Measurements from ENCODE around the gene SMTNL1. TPM values are rescaled to one million over a fixed set of nuclear protein-coding genes. Genes with fewer than 3 reads are reported as not detected.

Gene SMTNL1
- total RNA-seq, 1 donor from 2014 or later = not detected

DNA sequence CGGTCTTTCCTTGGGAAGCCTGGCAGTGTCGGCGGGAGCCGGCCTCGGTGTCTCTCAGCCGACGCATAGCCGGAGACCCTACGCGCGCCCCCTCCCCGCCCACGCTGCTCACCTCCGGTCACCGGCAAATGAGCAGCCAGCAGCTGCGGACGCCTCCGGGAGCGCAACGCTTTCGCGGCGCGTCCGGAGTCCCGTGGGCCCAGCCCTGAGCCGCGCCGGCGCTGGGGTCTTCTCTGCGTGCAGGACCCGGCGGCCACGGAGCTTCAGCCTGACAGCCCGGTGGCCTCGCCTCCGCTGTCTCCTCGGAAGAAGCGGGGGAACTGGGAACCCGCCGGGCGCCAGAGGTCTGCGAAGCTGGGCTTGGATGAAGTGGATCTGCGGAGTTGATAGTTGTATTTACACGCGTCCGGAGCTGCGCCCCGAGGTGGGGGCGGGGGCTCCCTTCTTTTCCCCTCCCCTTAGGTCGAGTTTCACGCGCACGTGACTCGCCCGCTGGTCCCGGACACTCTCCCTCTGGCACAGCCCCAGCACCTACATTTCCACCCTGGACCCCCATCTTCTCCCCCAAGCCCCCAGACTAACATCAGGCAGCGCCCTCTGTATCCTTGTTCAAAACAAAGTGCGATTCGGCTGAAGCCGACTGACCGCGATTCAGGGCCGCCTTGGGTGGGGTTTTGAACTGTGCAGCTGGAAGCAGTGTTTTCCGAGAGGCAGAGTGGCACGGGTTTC is 21.9 kb upstream of the SMTNL1 start, which contains the start of gene SLC43A1:
Gene SLC43A1, minus strand, starts transcription at position 371 of the 729 bp plus-strand sequence. CDS start 1,591 bp downstream, outside the sequence.
- Mint-ChIP-seq H3K36me3 (ENCODE audit: low read depth) (no peaks in the 10 kb centered on the region), H3K4me1 (ENCODE audit: low read depth) (peaks cover 16% of the 10 kb centered on the region), H3K4me3 (ENCODE audit: unreplicated experiment) (peak within 1 kb of the TSS; percentile 95), H3K27ac (ENCODE audit: unreplicated experiment) (peak within 1 kb of the TSS; percentile 85), H3K9me3 (ENCODE audit: low read depth) (no peaks in the 10 kb centered on the region), H3K27me3 (ENCODE audit: low read depth) (no peaks in the 10 kb centered on the region)
- TF ChIP-seq, protein P1, sequence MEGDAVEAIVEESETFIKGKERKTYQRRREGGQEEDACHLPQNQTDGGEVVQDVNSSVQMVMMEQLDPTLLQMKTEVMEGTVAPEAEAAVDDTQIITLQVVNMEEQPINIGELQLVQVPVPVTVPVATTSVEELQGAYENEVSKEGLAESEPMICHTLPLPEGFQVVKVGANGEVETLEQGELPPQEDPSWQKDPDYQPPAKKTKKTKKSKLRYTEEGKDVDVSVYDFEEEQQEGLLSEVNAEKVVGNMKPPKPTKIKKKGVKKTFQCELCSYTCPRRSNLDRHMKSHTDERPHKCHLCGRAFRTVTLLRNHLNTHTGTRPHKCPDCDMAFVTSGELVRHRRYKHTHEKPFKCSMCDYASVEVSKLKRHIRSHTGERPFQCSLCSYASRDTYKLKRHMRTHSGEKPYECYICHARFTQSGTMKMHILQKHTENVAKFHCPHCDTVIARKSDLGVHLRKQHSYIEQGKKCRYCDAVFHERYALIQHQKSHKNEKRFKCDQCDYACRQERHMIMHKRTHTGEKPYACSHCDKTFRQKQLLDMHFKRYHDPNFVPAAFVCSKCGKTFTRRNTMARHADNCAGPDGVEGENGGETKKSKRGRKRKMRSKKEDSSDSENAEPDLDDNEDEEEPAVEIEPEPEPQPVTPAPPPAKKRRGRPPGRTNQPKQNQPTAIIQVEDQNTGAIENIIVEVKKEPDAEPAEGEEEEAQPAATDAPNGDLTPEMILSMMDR (IDR thresholded peaks at IDR 0.05) = peak; percentile 44
- DNase-seq (ENCODE audit: low spot score) = peak; percentile 82

DNA sequence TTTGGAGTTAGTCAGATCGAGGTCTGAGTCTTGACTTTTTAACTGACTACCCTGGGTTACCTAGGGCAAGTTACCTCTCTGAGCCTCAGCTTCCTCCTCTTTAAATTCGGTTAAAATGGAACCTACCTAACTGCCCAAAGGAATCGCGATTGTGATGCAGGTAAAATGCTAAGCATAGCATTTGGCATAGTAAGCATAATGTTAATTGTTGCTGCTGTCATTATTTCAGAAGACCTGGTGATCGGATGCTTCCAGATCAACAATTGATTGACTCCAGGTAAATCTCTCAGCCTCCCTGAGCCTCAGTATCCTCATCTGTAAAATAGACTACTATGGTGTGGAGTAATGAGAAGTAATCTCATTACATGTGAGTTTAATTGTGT is 21.3 kb upstream of the SMTNL1 start:
- no peak overlapping the region for H3K27ac Mint-ChIP-seq (ENCODE audit: unreplicated experiment)
- no peaks in the 10 kb centered on the region for H3K27me3 Mint-ChIP-seq (ENCODE audit: low read depth)
- H3K9me3 Mint-ChIP-seq (ENCODE audit: low read depth) = no peaks in the 10 kb centered on the region
- peak overlapping the region; percentile 95 for H3K4me3 Mint-ChIP-seq (ENCODE audit: unreplicated experiment)
- H3K4me1 Mint-ChIP-seq (ENCODE audit: low read depth) = peaks cover 16% of the 10 kb centered on the region
- TF ChIP-seq, protein P1 (IDR thresholded peaks at IDR 0.05) = no peak
- no peaks in the 10 kb centered on the region for H3K36me3 Mint-ChIP-seq (ENCODE audit: low read depth)
- DNase-seq (ENCODE audit: low spot score) = no peak

DNA sequence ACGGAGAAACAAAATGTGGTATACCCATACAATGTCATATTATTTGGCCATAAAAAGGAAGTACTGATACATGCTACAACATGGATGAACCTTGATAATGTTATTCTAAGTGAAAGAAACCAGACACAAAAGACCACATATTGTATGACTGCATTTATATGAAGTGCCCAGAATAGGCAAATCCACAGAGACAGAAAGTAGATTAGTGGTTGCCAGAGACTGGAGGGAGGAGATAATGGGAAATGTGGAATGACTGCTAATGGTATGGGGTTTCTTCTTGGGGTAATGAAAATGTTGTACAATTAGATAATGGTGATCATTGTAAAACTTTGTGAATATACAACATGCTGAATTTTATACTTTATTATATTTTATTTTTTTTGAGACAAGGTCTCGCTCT is 16.3 kb upstream of the SMTNL1 start:
- H3K4me1 Mint-ChIP-seq (ENCODE audit: low read depth) = peaks cover under 1% of the 10 kb centered on the region
- no peak overlapping the region for H3K27ac Mint-ChIP-seq (ENCODE audit: unreplicated experiment)
- H3K4me3 Mint-ChIP-seq (ENCODE audit: unreplicated experiment) = no peak overlapping the region
- H3K9me3 Mint-ChIP-seq (ENCODE audit: low read depth) = no peaks in the 10 kb centered on the region
- no peaks in the 10 kb centered on the region for H3K27me3 Mint-ChIP-seq (ENCODE audit: low read depth)
- peaks cover 2% of the 10 kb centered on the region for H3K36me3 Mint-ChIP-seq (ENCODE audit: low read depth)
- TF ChIP-seq, protein P1 (IDR thresholded peaks at IDR 0.05) = no peak
- DNase-seq (ENCODE audit: low spot score) = no peak

DNA sequence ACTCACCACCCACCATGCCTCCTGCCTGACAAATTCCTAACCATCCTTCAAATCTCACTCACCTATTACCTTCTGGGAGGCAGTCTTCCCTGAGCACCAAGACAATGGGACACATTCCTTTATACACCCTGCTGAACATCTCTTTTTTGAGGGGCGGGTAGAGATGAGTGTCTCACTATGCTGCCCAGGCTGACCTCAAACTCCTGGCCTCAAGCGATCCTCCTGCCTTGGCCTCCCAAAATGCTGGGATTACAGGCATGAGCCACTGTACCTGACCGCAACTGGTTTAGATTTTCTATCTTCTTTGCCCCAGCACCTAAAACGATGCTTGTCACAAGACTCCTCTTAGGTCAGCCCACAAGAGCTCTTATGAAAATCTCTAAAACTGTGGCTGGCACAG is 14.0 kb upstream of the SMTNL1 start:
- DNase-seq (ENCODE audit: low spot score) = no peak
- no peaks in the 10 kb centered on the region for H3K4me1 Mint-ChIP-seq (ENCODE audit: low read depth)
- TF ChIP-seq, protein P1 (IDR thresholded peaks at IDR 0.05) = no peak
- H3K36me3 Mint-ChIP-seq (ENCODE audit: low read depth) = peaks cover 2% of the 10 kb centered on the region
- no peak overlapping the region for H3K27ac Mint-ChIP-seq (ENCODE audit: unreplicated experiment)
- no peak overlapping the region for H3K4me3 Mint-ChIP-seq (ENCODE audit: unreplicated experiment)
- H3K9me3 Mint-ChIP-seq (ENCODE audit: low read depth) = no peaks in the 10 kb centered on the region
- H3K27me3 Mint-ChIP-seq (ENCODE audit: low read depth) = no peaks in the 10 kb centered on the region

DNA sequence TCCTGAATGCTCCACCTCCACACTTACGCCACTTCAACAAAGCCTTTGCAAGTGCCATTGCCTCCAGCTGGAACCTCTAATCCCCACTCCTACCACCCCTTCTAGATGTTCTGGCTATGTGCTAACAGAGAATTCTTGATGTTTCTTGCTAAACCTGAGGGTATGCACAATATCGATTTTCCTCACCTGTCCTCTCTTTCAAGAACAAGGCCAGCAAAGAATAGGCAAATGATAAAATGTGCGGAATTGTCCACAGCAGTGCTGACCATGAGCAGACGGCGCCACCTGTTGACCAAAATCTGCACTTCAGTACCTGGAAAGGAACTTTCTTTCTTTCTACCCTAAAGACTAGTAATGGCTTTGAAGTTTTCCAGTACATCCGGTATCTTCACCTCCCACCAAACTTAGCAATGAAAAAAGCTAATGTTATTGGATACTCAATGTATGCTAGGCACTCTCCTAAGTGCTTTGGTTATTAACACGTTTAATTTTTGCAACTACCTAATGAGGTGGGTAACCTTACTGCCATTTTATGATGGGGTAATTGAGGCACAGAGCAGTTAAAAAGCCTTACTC is 10.3 kb upstream of the SMTNL1 start:
- Mint-ChIP-seq H3K9me3 (ENCODE audit: low read depth) (no peaks in the 10 kb centered on the region), H3K4me1 (ENCODE audit: low read depth) (peaks cover 19% of the 10 kb centered on the region), H3K36me3 (ENCODE audit: low read depth) (peaks cover 2% of the 10 kb centered on the region), H3K27me3 (ENCODE audit: low read depth) (no peaks in the 10 kb centered on the region), H3K27ac (ENCODE audit: unreplicated experiment) (no peak overlapping the region), H3K4me3 (ENCODE audit: unreplicated experiment) (no peak overlapping the region)
- DNase-seq (ENCODE audit: low spot score) = no peak
- TF ChIP-seq, protein P1 (IDR thresholded peaks at IDR 0.05) = peak; percentile 97

Data from chondrocyte (in vitro differentiated cells).